Activated naive CD4-positive, alpha-beta T cell treated with anti-CD3 and anti-CD28 coated beads, Interleukin-2, amount 50 U/mL, for 72 hours (primary cell): ENCODE data around the gene KLHL6. TPM values are rescaled to one million over a fixed set of nuclear protein-coding genes. Genes with fewer than 3 reads are reported as not detected.
"Not testable (repeated sequence)": the region's sequence is repeated elsewhere in the genome, so short reads cannot be mapped to it uniquely, and the experiment has no call there.

ENCODE experiments used
- ATAC-seq, 2 donors: fragments of 150-1000 bp; cut with Tn5 transposase; 2 replicates each; pipeline ENCODE4 v1.10.0; 2021; ENCODE audit warnings: mild to moderate bottlenecking in 2 of 2, moderate library complexity in 2 of 2
- DNase-seq, 2 donors: peaks; one replicate each; pipeline ENCODE4 v3.0.0; 2021 to 2022; ENCODE audit warnings: low spot score in 2 of 2
- H3K27ac Mint-ChIP-seq, 2 donors: one replicate each; pipeline ENCODE4 v1.8.0; 2022; ENCODE audit warnings: mild to moderate bottlenecking in 2 of 2, mixed read lengths in 2 of 2
- H3K36me3 Mint-ChIP-seq, 2 donors: one replicate each; pipeline ENCODE4 v1.8.0; 2022; ENCODE audit warnings: mixed read lengths in 2 of 2
- H3K9me3 Mint-ChIP-seq, 2 donors: one replicate each; pipeline ENCODE4 v1.8.0; 2022; ENCODE audit warnings: mixed read lengths in 2 of 2
- total RNA-seq, 2 donors: library from RNA; stranded (reverse); gene quantifications; one replicate each; pipeline ENCODE4 v1.2.3, GENCODE V29; 2022

The KLHL6 gene
- total RNA-seq, 2 donors from 2014 or later, result 47.0 to 72.9 TPM

- DNase-seq, H3K27ac Mint-ChIP-seq, H3K9me3 Mint-ChIP-seq, ATAC-seq: not testable (repeated sequence)
- peaks cover 11 to 35% of the 10 kb centered on the region in 2 donors for H3K36me3 Mint-ChIP-seq
Measured at GRCh38 chr3:183520741-183521556, 34.6 kb downstream of the KLHL6 start.

GRCh38 chr3:183520295-183520694 lies 35.2 kb downstream of the KLHL6 start:
- not testable (repeated sequence) for DNase-seq, ATAC-seq, H3K27ac Mint-ChIP-seq, H3K9me3 Mint-ChIP-seq
- peaks cover 8 to 37% of the 10 kb centered on the region in 2 donors for H3K36me3 Mint-ChIP-seq

GRCh38 chr3:183519891-183520290 lies 35.6 kb downstream of the KLHL6 start:
- DNase-seq, result no peak
- no peaks in the 10 kb centered on the region for H3K9me3 Mint-ChIP-seq

GRCh38 chr3:183518491-183519251 lies 36.8 kb downstream of the KLHL6 start:
- H3K27ac Mint-ChIP-seq, result peak overlapping the region; percentile 72 to 75
- H3K36me3 Mint-ChIP-seq, result peaks cover 4 to 41% of the 10 kb centered on the region in 2 donors
- no peak for DNase-seq
- peaks cover 0 to 4% of the 10 kb centered on the region in 2 donors for H3K9me3 Mint-ChIP-seq
- peak; percentile 34 to 55 for ATAC-seq

More at GRCh38 chr3:183519891-183520290, 35.6 kb downstream of the KLHL6 start:
- ATAC-seq, result no peak
- Mint-ChIP-seq H3K36me3 (peaks cover 4 to 36% of the 10 kb centered on the region in 2 donors), H3K27ac (no peak overlapping the region)

- peaks cover 0 to 4% of the 10 kb centered on the region in 2 donors for H3K9me3 Mint-ChIP-seq
- H3K36me3 Mint-ChIP-seq, result peaks cover 4 to 41% of the 10 kb centered on the region in 2 donors
- DNase-seq, result no peak
- ATAC-seq, result peak in 1 of 2 donors; percentile 5
- H3K27ac Mint-ChIP-seq, result peak overlapping the region in 1 of 2 donors; percentile 75
Measured at GRCh38 chr3:183517607-183518006, 37.9 kb downstream of the KLHL6 start.

- H3K36me3 Mint-ChIP-seq, result peaks cover 4 to 41% of the 10 kb centered on the region in 2 donors
- peak; percentile 79 to 84 for ATAC-seq
- H3K27ac Mint-ChIP-seq, result peak overlapping the region; percentile 31 to 79
- peaks cover 0 to 4% of the 10 kb centered on the region in 2 donors for H3K9me3 Mint-ChIP-seq
- peak in 1 of 2 donors; percentile 65 for DNase-seq
Measured at GRCh38 chr3:183515968-183516851, 39.3 kb downstream of the KLHL6 start.

GRCh38 chr3:183514021-183514420 lies 41.5 kb downstream of the KLHL6 start:
- Mint-ChIP-seq H3K9me3 (peaks cover 0 to 4% of the 10 kb centered on the region in 2 donors), H3K36me3 (peaks cover 4 to 39% of the 10 kb centered on the region in 2 donors), H3K27ac (peak overlapping the region; percentile 79 to 88)
- DNase-seq, result no peak
- ATAC-seq, result no peak

- Mint-ChIP-seq H3K9me3 (peaks cover 0 to 4% of the 10 kb centered on the region in 2 donors), H3K36me3 (peaks cover 5 to 41% of the 10 kb centered on the region in 2 donors), H3K27ac (peak overlapping the region in 1 of 2 donors; percentile 79)
Measured at GRCh38 chr3:183513046-183513706, 42.3 kb downstream of the KLHL6 start.

GRCh38 chr3:183511286-183512131 lies 44.0 kb downstream of the KLHL6 start:
- Mint-ChIP-seq H3K36me3 (peaks cover 18 to 46% of the 10 kb centered on the region in 2 donors), H3K9me3 (peaks cover 5 to 11% of the 10 kb centered on the region in 2 donors)
- not testable (repeated sequence) for ATAC-seq, H3K27ac Mint-ChIP-seq, DNase-seq

More at GRCh38 chr3:183513046-183513706, 42.3 kb downstream of the KLHL6 start:
- peak; percentile 57 to 64 for ATAC-seq
- DNase-seq, result no peak

- Mint-ChIP-seq H3K36me3 (peaks cover 23 to 40% of the 10 kb centered on the region in 2 donors), H3K27ac (no peak overlapping the region), H3K9me3 (peaks cover 5 to 6% of the 10 kb centered on the region in 2 donors)
- DNase-seq (no peak), ATAC-seq (no peak)
Measured at GRCh38 chr3:183508821-183509220, 46.7 kb downstream of the KLHL6 start.

GRCh38 chr3:183507551-183507950 lies 48.0 kb downstream of the KLHL6 start:
- Mint-ChIP-seq H3K36me3 (peaks cover 23 to 52% of the 10 kb centered on the region in 2 donors), H3K9me3 (peaks cover 5 to 6% of the 10 kb centered on the region in 2 donors), H3K27ac (peak overlapping the region in 1 of 2 donors; percentile 73)
- DNase-seq (no peak), ATAC-seq (no peak)

- H3K9me3 Mint-ChIP-seq, result peaks cover 5 to 6% of the 10 kb centered on the region in 2 donors
- peaks cover 23 to 55% of the 10 kb centered on the region in 2 donors for H3K36me3 Mint-ChIP-seq
- peak overlapping the region in 1 of 2 donors; percentile 95 for H3K27ac Mint-ChIP-seq
- ATAC-seq, result no peak
- no peak for DNase-seq
Measured at GRCh38 chr3:183506674-183507320, 48.7 kb downstream of the KLHL6 start.

- Mint-ChIP-seq H3K27ac (peak overlapping the region in 1 of 2 donors; percentile 3), H3K9me3 (peaks cover 5 to 6% of the 10 kb centered on the region in 2 donors), H3K36me3 (peaks cover 27 to 55% of the 10 kb centered on the region in 2 donors)
- DNase-seq (no peak), ATAC-seq (no peak)
Measured at GRCh38 chr3:183504597-183504996, 50.9 kb downstream of the KLHL6 start.

- DNase-seq (no peak), ATAC-seq (no peak)
- peak overlapping the region in 1 of 2 donors; percentile 40 for H3K27ac Mint-ChIP-seq
- peaks cover 29 to 54% of the 10 kb centered on the region in 2 donors for H3K36me3 Mint-ChIP-seq
- peaks cover 5 to 6% of the 10 kb centered on the region in 2 donors for H3K9me3 Mint-ChIP-seq
Measured at GRCh38 chr3:183503746-183504145, 51.8 kb downstream of the KLHL6 start.
